Coronary artery (tissue), 2 donors: ENCODE data around the gene STARD5.

ENCODE experiments used
- DNase-seq: peaks from one replicate; pipeline ENCODE4 v3.0.0-alpha.2; 2017; ENCODE audit warnings: low spot score
- H3K27ac ChIP-seq, 2 donors: fragments of 200-600 bp; sonication (generic); one replicate each; pipeline ENCODE4 v1.5.1; 2016 to 2019
- H3K4me3 ChIP-seq: fragments of 200-600 bp; sonication (generic); 2 replicates; pipeline ENCODE4 v1.5.1; 2016; ENCODE audit warnings: mild to moderate bottlenecking, moderate library complexity
- TF ChIP-seq, protein P1 (sequence below): fragments of 200-600 bp; sonication (generic); IDR thresholded peaks from one replicate; pipeline ENCODE4 v1.5.1; 2019; ENCODE audit warnings: antibody characterized with exemption

Gene STARD5

DNA sequence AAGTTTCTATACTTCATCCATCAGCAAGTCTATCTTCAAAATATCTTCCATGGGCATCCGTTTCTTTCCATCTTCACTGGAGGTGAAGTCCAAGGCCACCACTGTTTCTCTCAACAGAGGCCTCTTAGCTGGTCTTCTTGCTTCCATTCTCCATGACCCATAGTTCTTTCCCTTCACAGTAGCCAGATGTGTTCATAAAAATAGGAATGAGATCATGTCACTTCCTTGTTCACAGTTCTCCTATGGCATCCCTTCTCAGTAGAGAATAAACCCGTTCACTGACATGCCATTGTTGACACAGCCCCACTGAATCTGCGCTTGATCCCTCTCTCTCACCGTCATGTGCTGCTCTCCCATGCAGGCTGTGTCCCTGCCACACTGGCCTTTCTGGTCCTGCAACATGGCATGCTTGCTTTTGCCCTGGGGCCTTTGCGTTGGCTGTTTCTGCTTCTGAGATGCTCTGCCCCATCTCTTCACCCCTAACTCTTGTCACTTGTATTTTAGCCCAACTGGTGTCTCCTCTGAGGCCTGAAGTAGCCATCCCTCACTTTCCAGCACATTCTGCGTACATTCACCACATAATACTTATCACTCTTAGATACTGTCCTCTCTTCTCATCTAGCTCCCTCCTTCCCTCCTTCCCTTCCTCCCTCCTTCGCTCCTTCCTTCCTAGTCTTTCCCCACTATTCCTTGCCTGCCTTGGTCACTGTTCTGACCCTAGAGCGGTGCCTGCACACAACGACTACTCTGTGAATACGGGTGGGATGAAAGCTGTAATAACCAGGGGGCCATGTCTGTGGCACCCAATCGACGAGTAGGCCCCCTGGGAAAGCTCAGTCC, 42.0 kb downstream of the STARD5 start:
- Histone ChIP-seq H3K27ac (no peak overlapping the region), H3K4me3 (no peak overlapping the region)
- DNase-seq: no peak
- TF ChIP-seq, protein P1, sequence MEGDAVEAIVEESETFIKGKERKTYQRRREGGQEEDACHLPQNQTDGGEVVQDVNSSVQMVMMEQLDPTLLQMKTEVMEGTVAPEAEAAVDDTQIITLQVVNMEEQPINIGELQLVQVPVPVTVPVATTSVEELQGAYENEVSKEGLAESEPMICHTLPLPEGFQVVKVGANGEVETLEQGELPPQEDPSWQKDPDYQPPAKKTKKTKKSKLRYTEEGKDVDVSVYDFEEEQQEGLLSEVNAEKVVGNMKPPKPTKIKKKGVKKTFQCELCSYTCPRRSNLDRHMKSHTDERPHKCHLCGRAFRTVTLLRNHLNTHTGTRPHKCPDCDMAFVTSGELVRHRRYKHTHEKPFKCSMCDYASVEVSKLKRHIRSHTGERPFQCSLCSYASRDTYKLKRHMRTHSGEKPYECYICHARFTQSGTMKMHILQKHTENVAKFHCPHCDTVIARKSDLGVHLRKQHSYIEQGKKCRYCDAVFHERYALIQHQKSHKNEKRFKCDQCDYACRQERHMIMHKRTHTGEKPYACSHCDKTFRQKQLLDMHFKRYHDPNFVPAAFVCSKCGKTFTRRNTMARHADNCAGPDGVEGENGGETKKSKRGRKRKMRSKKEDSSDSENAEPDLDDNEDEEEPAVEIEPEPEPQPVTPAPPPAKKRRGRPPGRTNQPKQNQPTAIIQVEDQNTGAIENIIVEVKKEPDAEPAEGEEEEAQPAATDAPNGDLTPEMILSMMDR: no peak

DNA sequence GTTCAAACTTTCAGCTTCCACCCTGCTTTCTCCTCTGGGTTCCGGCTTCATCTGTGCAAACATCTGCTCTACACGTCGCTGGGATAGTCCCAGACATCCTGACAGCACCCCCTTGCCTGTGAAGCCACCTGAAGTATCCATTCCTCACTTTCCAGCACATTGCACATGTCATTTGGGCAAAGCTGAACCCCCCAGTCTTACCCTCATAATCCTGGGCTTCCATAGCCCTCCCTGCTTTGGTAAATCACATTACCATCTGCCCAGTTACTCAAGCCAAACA, 42.5 kb downstream of the STARD5 start:
- Histone ChIP-seq H3K27ac (no peak overlapping the region), H3K4me3 (no peak overlapping the region)
- no peak for DNase-seq
- TF ChIP-seq, protein P1: no peak

- Histone ChIP-seq H3K4me3 (no peak overlapping the region), H3K27ac (no peak overlapping the region)
- DNase-seq: no peak
- TF ChIP-seq, protein P1: no peak
These were observed 43.1 kb downstream of the STARD5 start for GRCh38 chr15:81280696-81281455.

- TF ChIP-seq, protein P1: no peak
- no peak overlapping the region for H3K27ac ChIP-seq
- DNase-seq: no peak
- no peak overlapping the region for H3K4me3 ChIP-seq
These were observed 44.1 kb downstream of the STARD5 start for GRCh38 chr15:81279621-81280485.

- TF ChIP-seq, protein P1: no peak
- Histone ChIP-seq H3K4me3 (no peak overlapping the region), H3K27ac (no peak overlapping the region)
- no peak for DNase-seq
These were observed 45.5 kb downstream of the STARD5 start for GRCh38 chr15:81278306-81279029.

- TF ChIP-seq, protein P1: no peak
- Histone ChIP-seq H3K27ac (no peak overlapping the region), H3K4me3 (no peak overlapping the region)
- no peak for DNase-seq
These were observed 46.1 kb downstream of the STARD5 start for GRCh38 chr15:81277851-81278250.
